OCI-LY7 (cell line): Measurements from ENCODE around the gene ST8SIA4. TPM values are rescaled to one million over a fixed set of nuclear protein-coding genes. Genes with fewer than 3 reads are reported as not detected.

Experiments
- BruUV-seq: library from RNA; stranded (reverse); fragments of 400-500 nt; replicated peaks from 2 replicates; lab custom pipeline; 2021; lab: Mats Ljungman, UMichigan
- CTCF ChIA-PET: fragments of 300-600 bp; sonication (Branson Sonifier 250); formaldehyde crosslinking; loops from one replicate; lab custom pipeline; 2022; ENCODE audit warnings: antibody characterized with exemption; ENCODE audit not compliant: unreplicated experiment; lab: Charles Lee
- POLR2A ChIA-PET: fragments of 300-600 bp; sonication (Branson Sonifier 250); formaldehyde crosslinking; loops from one replicate; lab custom pipeline; 2022; ENCODE audit warnings: antibody characterized with exemption; lab: Charles Lee
- DNase-seq: peaks from one replicate; pipeline ENCODE4 v3.0.0-alpha.2; 2015; ENCODE audit warnings: low spot score
- H2AFZ ChIP-seq: fragments of 200-600 bp; sonication (generic), shearing (Covaris generic); 2 replicates; pipeline ENCODE4 v1.6.1; 2014; ENCODE audit warnings: mild to moderate bottlenecking, antibody characterized with exemption, low read length, moderate library complexity
- H3K27ac ChIP-seq: fragments of 200-600 bp; sonication (generic); 2 replicates; pipeline ENCODE4 v1.5.1; 2014; ENCODE audit warnings: mixed run types, low read depth, mild to moderate bottlenecking, moderate library complexity, low read length, inconsistent platforms; ENCODE audit not compliant: poor library complexity, severe bottlenecking
- H3K36me3 ChIP-seq: fragments of 200-600 bp; sonication (generic); 2 replicates; pipeline ENCODE4 v1.6.1; 2014; ENCODE audit warnings: mild to moderate bottlenecking, antibody characterized with exemption, low read length, moderate library complexity, mixed read lengths; ENCODE audit not compliant: insufficient read depth
- H3K4me1 ChIP-seq: fragments of 200-600 bp; sonication (generic); 2 replicates; pipeline ENCODE4 v1.5.1; 2014; ENCODE audit warnings: mild to moderate bottlenecking, low read length; ENCODE audit not compliant: insufficient read depth, poor library complexity, severe bottlenecking
- H3K4me2 ChIP-seq: fragments of 200-600 bp; sonication (generic); 2 replicates; pipeline ENCODE4 v1.6.1; 2014; ENCODE audit warnings: mild to moderate bottlenecking, low read length
- H3K4me3 ChIP-seq: fragments of 200-600 bp; sonication (generic); 2 replicates; pipeline ENCODE4 v1.5.1; 2014; ENCODE audit warnings: mild to moderate bottlenecking, low read depth, low read length; ENCODE audit not compliant: poor library complexity, severe bottlenecking
- H3K79me2 ChIP-seq: fragments of 200-600 bp; sonication (generic); 2 replicates; pipeline ENCODE4 v1.6.1; 2016; ENCODE audit warnings: low read depth, mild to moderate bottlenecking, low read length, moderate library complexity, mixed read lengths; ENCODE audit not compliant: insufficient read depth
- H3K9me2 ChIP-seq: fragments of 200-600 bp; sonication (generic); 2 replicates; pipeline ENCODE4 v1.6.1; 2016; ENCODE audit warnings: mild to moderate bottlenecking, low read length, mixed read lengths; ENCODE audit not compliant: insufficient read depth
- H3K9me3 ChIP-seq: fragments of 200-600 bp; sonication (generic); 2 replicates; pipeline ENCODE4 v1.6.1; 2014; ENCODE audit warnings: mild to moderate bottlenecking, mixed run types, low read length, mixed read lengths
- H4K20me1 ChIP-seq: fragments of 200-600 bp; sonication (generic); 2 replicates; pipeline ENCODE4 v1.6.1; 2014; ENCODE audit warnings: mild to moderate bottlenecking, antibody characterized with exemption, low read length, moderate library complexity, mixed read lengths; ENCODE audit not compliant: insufficient read depth
- CTCF ChIP-seq: fragments of 200-600 bp; sonication (generic); conservative IDR thresholded peaks from 2 replicates; pipeline ENCODE4 v1.5.1; 2014; ENCODE audit warnings: mild to moderate bottlenecking, antibody characterized with exemption, low read length, moderate library complexity, mixed read lengths
- EZH2phosphoT487 ChIP-seq: fragments of 200-600 bp; sonication (generic); IDR thresholded peaks from 2 replicates; pipeline ENCODE4 v1.6.1; 2018; ENCODE audit warnings: low read depth, borderline replicate concordance, mild to moderate bottlenecking, mixed run types, antibody characterized with exemption, low read length, moderate library complexity, mixed read lengths
- intact Hi-C: fragments of 100-400 bp; cut with micrococcal nuclease; formaldehyde crosslinking; loops from one replicate; pipeline ENCODE4 v1.10.0; 2022; ENCODE audit not compliant: unreplicated experiment
- total RNA-seq, 2 experiments: library from RNA; depleted of rRNA in 1 of 2; stranded (reverse); fragments of >200 nt in 1 of 2; shearing (Covaris generic) in 1 of 2; gene quantifications; 2 replicates each; pipeline ENCODE4 v1.2.3, GENCODE V29; 2014 to 2022

The ST8SIA4 gene
- total RNA-seq, 2 experiments from 2014 or later = 10.2 to 40.3 TPM

- CTCF ChIA-PET = no interaction called here
These were observed 142.4 kb downstream of the ST8SIA4 start for GRCh38 chr5:100760688-100761087.

DNA sequence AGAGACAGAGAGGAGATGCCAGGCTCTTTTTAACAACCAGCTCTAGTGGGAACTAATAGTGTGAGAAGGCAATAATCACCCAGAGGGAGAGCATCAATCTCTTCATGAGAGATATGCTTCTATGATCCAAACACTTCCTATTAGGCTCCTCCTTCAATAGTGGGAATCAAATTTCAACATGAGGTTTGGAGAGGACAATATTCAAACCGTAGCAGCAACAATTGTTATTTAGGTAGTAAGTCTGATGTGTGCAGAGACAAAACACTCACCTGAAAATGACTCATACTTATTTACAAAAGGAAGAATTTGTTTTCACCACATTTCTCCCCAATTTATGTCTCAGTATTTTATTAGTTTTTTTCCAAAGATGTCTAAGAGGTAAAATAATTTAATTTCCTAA lies 144.3 kb downstream of the ST8SIA4 start:
- H3K4me3 ChIP-seq = no peak overlapping the region
- H4K20me1 ChIP-seq = no peaks in the 10 kb centered on the region
- no peak overlapping the region for H3K4me2 ChIP-seq
- no peaks in the 10 kb centered on the region for H3K9me2 ChIP-seq
- TF ChIP-seq CTCF = no peak
- no peak for TF ChIP-seq EZH2phosphoT487
- DNase-seq = no peak
- ChIA-PET CTCF (no interaction called here), POLR2A (interaction anchor here (1.0 to 2.2 kb wide), 3 partner anchors 8 to 128 kb away, joined by 5 to 8 read pairs (median 6); no protein-coding TSS in a partner anchor)
- H3K27ac ChIP-seq = no peak overlapping the region
- no peaks in the 10 kb centered on the region for H3K9me3 ChIP-seq
- H3K36me3 ChIP-seq = no peaks in the 10 kb centered on the region
- H3K79me2 ChIP-seq = no peaks in the 10 kb centered on the region
- BruUV-seq = no TSS peak
- intact Hi-C loops = no loop called here
- no peak overlapping the region for H2AFZ ChIP-seq
- H3K4me1 ChIP-seq = no peaks in the 10 kb centered on the region

More at GRCh38 chr5:100760688-100761087, 142.4 kb downstream of the ST8SIA4 start:
- intact Hi-C loops = no loop called here
- Histone ChIP-seq H3K4me1 (no peaks in the 10 kb centered on the region), H3K9me2 (no peaks in the 10 kb centered on the region), H3K4me2 (no peak overlapping the region), H3K79me2 (no peaks in the 10 kb centered on the region), H3K9me3 (no peaks in the 10 kb centered on the region), H2AFZ (no peak overlapping the region), H3K4me3 (no peak overlapping the region), H3K36me3 (no peaks in the 10 kb centered on the region), H4K20me1 (no peaks in the 10 kb centered on the region), H3K27ac (no peak overlapping the region)
- no TSS peak for BruUV-seq
- POLR2A ChIA-PET = interaction anchor here (1.0 to 2.2 kb wide), 2 partner anchors 11 to 91 kb away, joined by 4 to 8 read pairs; no protein-coding TSS in a partner anchor
- TF ChIP-seq EZH2phosphoT487 (no peak), CTCF (no peak)
- DNase-seq = no peak

DNA sequence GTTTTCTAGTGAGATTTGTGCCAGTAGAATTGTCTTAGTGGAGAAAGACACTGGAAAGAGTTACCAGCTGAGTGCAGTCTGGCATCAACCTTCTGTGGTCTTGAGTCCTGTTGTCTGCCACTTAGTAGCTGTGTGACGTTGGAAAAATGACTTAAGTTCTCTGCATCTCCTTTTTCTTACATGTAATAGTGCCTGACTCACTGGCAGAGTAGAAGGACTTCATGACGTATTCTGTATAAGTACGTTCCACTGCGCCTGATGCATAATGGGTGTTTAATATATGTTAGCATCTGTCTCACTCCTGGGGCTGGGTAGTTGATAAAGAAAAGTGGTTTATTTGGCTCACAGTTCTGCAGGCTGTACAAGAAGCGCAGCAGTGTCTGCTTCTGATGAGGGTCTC lies 144.8 kb downstream of the ST8SIA4 start:
- BruUV-seq = no TSS peak
- TF ChIP-seq CTCF (no peak), EZH2phosphoT487 (no peak)
- H3K4me3 ChIP-seq = no peak overlapping the region
- no peak overlapping the region for H2AFZ ChIP-seq
- ChIA-PET CTCF (no interaction called here), POLR2A (interaction anchor here (1.5 kb wide), 1 partner anchor 129 kb away, joined by 5 read pairs; no protein-coding TSS in a partner anchor)
- H3K9me3 ChIP-seq = no peaks in the 10 kb centered on the region
- no peak overlapping the region for H3K27ac ChIP-seq
- no peaks in the 10 kb centered on the region for H3K79me2 ChIP-seq
- H4K20me1 ChIP-seq = no peaks in the 10 kb centered on the region
- no peaks in the 10 kb centered on the region for H3K36me3 ChIP-seq
- DNase-seq = no peak
- no peak overlapping the region for H3K4me2 ChIP-seq
- no peaks in the 10 kb centered on the region for H3K9me2 ChIP-seq
- no peaks in the 10 kb centered on the region for H3K4me1 ChIP-seq
- intact Hi-C loops = no loop called here
